Measurements from ENCODE around the gene WDR7. TPM values are rescaled to one million over a fixed set of nuclear protein-coding genes. Genes with fewer than 3 reads are reported as not detected.

The WDR7 gene
- total and polyA plus RNA-seq, 2 experiments from 2014 or later: 9.8 to 15.0 TPM

GRCh38 chr18:57048351-57048750 lies 397.2 kb downstream of the WDR7 start:
- Histone ChIP-seq H3K27me3 (no peaks in the 10 kb centered on the region), H3K4me3 (no peak overlapping the region), H3K4me1 (ENCODE audit: low read depth) (peaks cover 15% of the 10 kb centered on the region), H3K27ac (no peak overlapping the region), H3K36me3 (no peaks in the 10 kb centered on the region), H3K9me3 (ENCODE audit: low read depth) (no peaks in the 10 kb centered on the region)
- no peak for TF ChIP-seq CTCF (IDR thresholded peaks at IDR 0.05; ENCODE audit: low read depth, low read length)
- no peak for DNase-seq (ENCODE audit: low read depth in 1 of 2, low spot score in 1 of 2)

- DNase-seq (ENCODE audit: low read depth in 1 of 2, low spot score in 1 of 2): no peak
- no peak for TF ChIP-seq CTCF (IDR thresholded peaks at IDR 0.05; ENCODE audit: low read depth, low read length)
- no peak overlapping the region for H3K27ac ChIP-seq
Observed at GRCh38 chr18:57048859-57049258, 397.7 kb downstream of the WDR7 start.

GRCh38 chr18:57050310-57050949 lies 399.3 kb downstream of the WDR7 start:
- Histone ChIP-seq H3K4me3 (no peak overlapping the region), H3K27me3 (no peaks in the 10 kb centered on the region), H3K4me1 (ENCODE audit: low read depth) (peaks cover 15% of the 10 kb centered on the region), H3K36me3 (no peaks in the 10 kb centered on the region), H3K9me3 (ENCODE audit: low read depth) (no peaks in the 10 kb centered on the region), H3K27ac (peak overlapping the region; percentile 10)
- TF ChIP-seq CTCF (IDR thresholded peaks at IDR 0.05; ENCODE audit: low read depth, low read length): no peak
- DNase-seq (ENCODE audit: low read depth in 1 of 2, low spot score in 1 of 2): no peak

More at GRCh38 chr18:57048859-57049258, 397.7 kb downstream of the WDR7 start:
- H3K4me3 ChIP-seq: no peak overlapping the region
- no peaks in the 10 kb centered on the region for H3K27me3 ChIP-seq
- no peaks in the 10 kb centered on the region for H3K9me3 ChIP-seq (ENCODE audit: low read depth)
- peaks cover 15% of the 10 kb centered on the region for H3K4me1 ChIP-seq (ENCODE audit: low read depth)
- H3K36me3 ChIP-seq: no peaks in the 10 kb centered on the region

GRCh38 chr18:57051021-57051656 lies 400.0 kb downstream of the WDR7 start:
- Histone ChIP-seq H3K27ac (peak overlapping the region; percentile 10), H3K4me1 (ENCODE audit: low read depth) (peaks cover 15% of the 10 kb centered on the region), H3K9me3 (ENCODE audit: low read depth) (no peaks in the 10 kb centered on the region), H3K36me3 (no peaks in the 10 kb centered on the region), H3K4me3 (no peak overlapping the region), H3K27me3 (no peaks in the 10 kb centered on the region)
- TF ChIP-seq CTCF (IDR thresholded peaks at IDR 0.05; ENCODE audit: low read depth, low read length): no peak
- DNase-seq (ENCODE audit: low read depth in 1 of 2, low spot score in 1 of 2): no peak

GRCh38 chr18:57051657-57052044 lies 400.5 kb downstream of the WDR7 start:
- no peak for TF ChIP-seq CTCF (IDR thresholded peaks at IDR 0.05; ENCODE audit: low read depth, low read length)

More at GRCh38 chr18:57051657-57052044, 400.5 kb downstream of the WDR7 start:
- Histone ChIP-seq H3K27ac (peak overlapping the region; percentile 20), H3K4me3 (no peak overlapping the region), H3K27me3 (no peaks in the 10 kb centered on the region), H3K9me3 (ENCODE audit: low read depth) (no peaks in the 10 kb centered on the region), H3K36me3 (no peaks in the 10 kb centered on the region), H3K4me1 (ENCODE audit: low read depth) (peaks cover 15% of the 10 kb centered on the region)
- DNase-seq (ENCODE audit: low read depth in 1 of 2, low spot score in 1 of 2): peak in 1 of 2 donors; percentile 78
